MM.1S (cell line): ENCODE data around the gene HEXIM2.

Experiments used
- CTCF ChIP-seq: fragments of 300-600 bp; sonication (generic); IDR thresholded peaks from 2 replicates; pipeline ENCODE4 v1.5.1; 2016; ENCODE audit warnings: antibody characterized with exemption, low read length, mixed read lengths
- EZH2 ChIP-seq: fragments of 300-600 bp; sonication (generic); optimal IDR thresholded peaks from 2 replicates; pipeline ENCODE3; 2017; ENCODE audit warnings: low read depth, mild to moderate bottlenecking, antibody characterized with exemption, low read length, mixed read lengths
- EZH2phosphoT487 ChIP-seq: fragments of 300-600 bp; sonication (generic); IDR thresholded peaks from 2 replicates; pipeline ENCODE4 v1.6.1; 2018; ENCODE audit warnings: antibody characterized with exemption, low read length

GRCh38 chr17:45171338-45172231, 9.9 kb downstream of the HEXIM2 start:
- TF ChIP-seq CTCF = no peak
- TF ChIP-seq EZH2 = no peak
- no peak for TF ChIP-seq EZH2phosphoT487
